Motor neuron (in vitro differentiated cells): ENCODE data around the gene GFRAL. TPM values are rescaled to one million over a fixed set of nuclear protein-coding genes. Genes with fewer than 3 reads are reported as not detected.
"Not testable (repeated sequence)": the region's sequence is repeated elsewhere in the genome, so short reads cannot be mapped to it uniquely, and the experiment has no call there.

ENCODE experiments used
- ATAC-seq, 8 experiments: fragments of 200-7000 bp; cut with Tn5 transposase; replicated peaks in 6 of 8; 2 replicates each; pipeline ENCODE4 v1.8.0; 2021; ENCODE audit warnings: mild to moderate bottlenecking in 8 of 8, moderate library complexity in 8 of 8
- H3K27ac ChIP-seq, 2 donors: fragments of 250-450 bp; sonication (Bioruptor Pico); 2 replicates each; pipeline ENCODE4 v1.9.0; 2021; ENCODE audit warnings: antibody characterized with exemption in 2 of 2, mild to moderate bottlenecking in 2 of 2, moderate library complexity in 1 of 2
- H3K4me1 ChIP-seq, 2 donors: fragments of 250-450 bp; sonication (Bioruptor Pico); replicated peaks in 1 of 2; 2 replicates each; pipeline ENCODE4 v1.6.1; 2021; ENCODE audit warnings: antibody characterized with exemption in 2 of 2, mild to moderate bottlenecking in 2 of 2, moderate library complexity in 1 of 2
- H3K4me3 ChIP-seq, 5 donors: fragments of 250-450 bp; sonication (Bioruptor Pico); 2 replicates each; pipeline ENCODE4 v1.9.0; 2021; ENCODE audit warnings: antibody characterized with exemption in 5 of 5, mild to moderate bottlenecking in 5 of 5, moderate library complexity in 4 of 5
- WGBS, 10 experiments: fragments of 450-650 bp; shearing (Covaris generic); methylation state at CpG; one replicate each; pipeline ENCODE4 v1.0.0; 2022; 5-methylcytosine and 5-hydroxymethylcytosine counted together
- in situ Hi-C, 9 experiments: fragments of 400-800 bp; cut with MboI; loops; one replicate each; pipeline ENCODE4 v1.15.0; 2021; ENCODE audit warnings: low sequenced_read_pairs in 9 of 9, low pct_unique_long_range_greater_than_20kb in 2 of 9; ENCODE audit not compliant: unreplicated experiment in 9 of 9
- total RNA-seq, 8 experiments: library from RNA; unstranded; fragments of 300-600 nt; gene quantifications; 2 replicates each; pipeline versions ENCODE4 v1.2.3 to v1.2.4, GENCODE V29; 2022

GFRAL gene
- total RNA-seq, result under 1 TPM in 1 of 8 experiments, not detected in 7; 0.18 TPM

- ATAC-seq, result no peak
- in situ Hi-C loops, result no loop called here
- Histone ChIP-seq H3K4me3 (no peak within 1 kb of the TSS), H3K27ac (no peak within 1 kb of the TSS), H3K4me1 (no peaks in the 10 kb centered on the region)
- WGBS, 10 experiments, result 12 to 88% (median 73%) methylated on average over 3 to 5 of the region's 5 CpGs
These were observed at the start of gene GFRAL for GRCh38 chr6:55327169-55327568. TSS of gene GFRAL (plus strand) at chr6:55327469. CDS start at chr6:55327555, 86 bp downstream.

- 47 to 100% (median 74%) methylated on average over 1 to 5 of the region's 5 CpGs for WGBS, 10 experiments
- H3K4me3 ChIP-seq, result no peak overlapping the region
- no peak overlapping the region for H3K27ac ChIP-seq
- in situ Hi-C loops, result loop anchor here in 2 of 9 experiments (25.0 kb wide), 2 partner anchors 660 to 685 kb away; no protein-coding TSS in a partner anchor
- ATAC-seq, result no peak
- H3K4me1 ChIP-seq, result no peaks in the 10 kb centered on the region
These were observed 49.6 kb upstream of the GFRAL start for GRCh38 chr6:55277646-55278045.

GRCh38 chr6:55281215-55281614 lies 46.1 kb upstream of the GFRAL start:
- Histone ChIP-seq H3K4me1 (no peaks in the 10 kb centered on the region), H3K27ac (no peak overlapping the region), H3K4me3 (no peak overlapping the region)
- in situ Hi-C loops, result loop anchor here in 2 of 9 experiments (25.0 kb wide), 2 partner anchors 656 to 681 kb away; no protein-coding TSS in a partner anchor
- no peak for ATAC-seq
- WGBS, 10 experiments, result 22 to 100% (median 71%) methylated on average over 1 to 4 of the region's 4 CpGs; no CpG with 5 or more reads in 1 of the 10 experiments

- H3K4me1 ChIP-seq, result no peaks in the 10 kb centered on the region
- in situ Hi-C loops, result loop anchor here in 2 of 9 experiments (25.0 kb wide), 2 partner anchors 655 to 680 kb away; no protein-coding TSS in a partner anchor
- H3K4me3 ChIP-seq, result no peak overlapping the region
- no peak overlapping the region for H3K27ac ChIP-seq
- no peak for ATAC-seq
- WGBS, 10 experiments, result 29 to 96% (median 83%) methylated on average over 2 to 6 of the region's 6 CpGs; no CpG with 5 or more reads in 1 of the 10 experiments
These were observed 45.2 kb upstream of the GFRAL start for GRCh38 chr6:55282115-55282514.

GRCh38 chr6:55286824-55287223 lies 40.4 kb upstream of the GFRAL start:
- no peak for ATAC-seq
- Histone ChIP-seq H3K4me3 (no peak overlapping the region), H3K4me1 (no peaks in the 10 kb centered on the region), H3K27ac (no peak overlapping the region)
- WGBS, 10 experiments, result 20 to 100% (median 83%) methylated on average over 1 to 2 of the region's 2 CpGs
- in situ Hi-C loops, result loop anchor here in 2 of 9 experiments (25.0 kb wide), 2 partner anchors 650 to 675 kb away; no protein-coding TSS in a partner anchor

GRCh38 chr6:55290736-55291135 lies 36.5 kb upstream of the GFRAL start:
- Histone ChIP-seq H3K4me3 (no peak overlapping the region), H3K27ac (no peak overlapping the region), H3K4me1 (no peaks in the 10 kb centered on the region)
- in situ Hi-C loops, result loop anchor here in 2 of 9 experiments (25.0 kb wide), 2 partner anchors 647 to 672 kb away; no protein-coding TSS in a partner anchor
- WGBS, 10 experiments, result 67 to 100% (median 83%) methylated on average over 1 to 2 of the region's 2 CpGs; no CpG with 5 or more reads in 5 of the 10 experiments
- ATAC-seq, result no peak

GRCh38 chr6:55293116-55293515 lies 34.2 kb upstream of the GFRAL start:
- 0 to 65% (median 47%) methylated on average over 1 to 2 of the region's 2 CpGs; no CpG with 5 or more reads in 2 of the 10 experiments for WGBS, 10 experiments
- Histone ChIP-seq H3K4me1 (no peaks in the 10 kb centered on the region), H3K4me3 (no peak overlapping the region), H3K27ac (no peak overlapping the region)
- ATAC-seq, result no peak
- in situ Hi-C loops, result loop anchor here in 2 of 9 experiments (25.0 kb wide), 2 partner anchors 644 to 669 kb away; no protein-coding TSS in a partner anchor

GRCh38 chr6:55297214-55297613 lies 30.1 kb upstream of the GFRAL start:
- not testable (repeated sequence) for H3K27ac ChIP-seq, ATAC-seq, H3K4me1 ChIP-seq, H3K4me3 ChIP-seq
- in situ Hi-C loops, result loop anchor here in 2 of 9 experiments (25.0 kb wide), 2 partner anchors 640 to 665 kb away; no protein-coding TSS in a partner anchor
- WGBS, 10 experiments, result 0 to 100% (median 85%) methylated on average over 1 to 3 of the region's 3 CpGs; no CpG with 5 or more reads in 2 of the 10 experiments

GRCh38 chr6:55299286-55299985 lies 27.8 kb upstream of the GFRAL start:
- in situ Hi-C loops, result loop anchor here in 2 of 9 experiments (25.0 kb wide), 2 partner anchors 638 to 663 kb away; no protein-coding TSS in a partner anchor
- Histone ChIP-seq H3K4me3 (no peak overlapping the region), H3K27ac (no peak overlapping the region), H3K4me1 (no peaks in the 10 kb centered on the region)
- WGBS, 10 experiments, result 20 to 100% (median 86%) methylated on average over 1 to 5 of the region's 5 CpGs; no CpG with 5 or more reads in 1 of the 10 experiments
- ATAC-seq, result no peak

GRCh38 chr6:55304747-55305146 lies 22.5 kb upstream of the GFRAL start:
- no peak for ATAC-seq
- Histone ChIP-seq H3K4me1 (no peaks in the 10 kb centered on the region), H3K4me3 (no peak overlapping the region), H3K27ac (no peak overlapping the region)
- 0 to 100% (median 60%) methylated on average over 1 of the region's 1 CpG; no CpG with 5 or more reads in 5 of the 10 experiments for WGBS, 10 experiments
- in situ Hi-C loops, result no loop called here

- no peak overlapping the region for H3K4me3 ChIP-seq
- no peak overlapping the region for H3K27ac ChIP-seq
- no peaks in the 10 kb centered on the region for H3K4me1 ChIP-seq
- ATAC-seq, result peak in 1 of 8 experiments; percentile 66
- in situ Hi-C loops, result no loop called here
These were observed 7.1 kb upstream of the GFRAL start for GRCh38 chr6:55319961-55320695.

- no peaks in the 10 kb centered on the region for H3K4me1 ChIP-seq
- ATAC-seq, result no peak
- 0 to 92% (median 88%) methylated on average over 1 to 2 of the region's 2 CpGs; no CpG with 5 or more reads in 7 of the 10 experiments for WGBS, 10 experiments
- in situ Hi-C loops, result no loop called here
- no peak overlapping the region for H3K4me3 ChIP-seq
- no peak overlapping the region for H3K27ac ChIP-seq
These were observed 6.6 kb upstream of the GFRAL start for GRCh38 chr6:55320696-55321086.

- WGBS, 10 experiments, result 0 to 90% (median 34%) methylated on average over 1 to 2 of the region's 2 CpGs; no CpG with 5 or more reads in 4 of the 10 experiments
These were observed 49.9 kb downstream of the GFRAL start for GRCh38 chr6:55377150-55377549.

More at GRCh38 chr6:55377150-55377549, 49.9 kb downstream of the GFRAL start:
- no peak overlapping the region for H3K4me3 ChIP-seq
- no peak overlapping the region for H3K27ac ChIP-seq
- in situ Hi-C loops, result no loop called here
- ATAC-seq, result no peak
- no peaks in the 10 kb centered on the region for H3K4me1 ChIP-seq
